SKM-1 (cell line): ENCODE measurements around the gene PABPN1.

Experiments used
- DNase-seq: peaks from one replicate; lab custom pipeline; 2025; ENCODE audit not compliant: unreplicated experiment; lab: John Stamatoyannopoulos, UW

Gene PABPN1

GRCh38 chr14:23358042-23358441, 36.8 kb downstream of the PABPN1 start:
- DNase-seq, result no peak

- no peak for DNase-seq
Measured at GRCh38 chr14:23358553-23359166, 37.4 kb downstream of the PABPN1 start.

GRCh38 chr14:23359167-23359626, 37.9 kb downstream of the PABPN1 start:
- no peak for DNase-seq

GRCh38 chr14:23359722-23360447, 38.6 kb downstream of the PABPN1 start:
- DNase-seq, result no peak

GRCh38 chr14:23360496-23360895, 39.2 kb downstream of the PABPN1 start:
- DNase-seq, result no peak

- DNase-seq, result no peak
Measured at GRCh38 chr14:23361320-23361719, 40.1 kb downstream of the PABPN1 start.

- no peak for DNase-seq
Measured at GRCh38 chr14:23361763-23362162, 40.5 kb downstream of the PABPN1 start.

GRCh38 chr14:23362200-23362599, 40.9 kb downstream of the PABPN1 start:
- no peak for DNase-seq

GRCh38 chr14:23364164-23365035, 43.1 kb downstream of the PABPN1 start:
- DNase-seq, result no peak

- no peak for DNase-seq
Measured at GRCh38 chr14:23365036-23365731, 43.9 kb downstream of the PABPN1 start, which contains the start of gene EFS. EFS (minus strand) TSS chr14:23365172; CDS start chr14:23365025, 147 bp downstream.

- no peak for DNase-seq
Measured at GRCh38 chr14:23365732-23366425, 44.6 kb downstream of the PABPN1 start.

- DNase-seq, result no peak
Measured at GRCh38 chr14:23366426-23366921, 45.2 kb downstream of the PABPN1 start.

GRCh38 chr14:23370221-23370620, 49.0 kb downstream of the PABPN1 start:
- DNase-seq, result no peak

GRCh38 chr14:23371865-23372264, 50.6 kb downstream of the PABPN1 start:
- DNase-seq, result no peak

- DNase-seq, result no peak
Measured at GRCh38 chr14:23372509-23372908, 51.3 kb downstream of the PABPN1 start, which contains the start of gene IL25. IL25 (plus strand) TSS chr14:23372809.

- DNase-seq, result no peak
Measured at GRCh38 chr14:23373041-23373440, 51.8 kb downstream of the PABPN1 start.
